Parathyroid adenoma (tissue), 2 donors: Measurements from ENCODE around the gene RPS29.

Experiments
- H2AFZ ChIP-seq: fragments of 300-600 bp; sonication (generic); one replicate; pipeline ENCODE4 v1.7.0; 2017; ENCODE audit warnings: antibody characterized with exemption, mild to moderate bottlenecking
- H3K27ac ChIP-seq: fragments of 300-600 bp; sonication (generic); one replicate; pipeline ENCODE4 v1.7.0; 2017
- H3K27me3 ChIP-seq: fragments of 300-600 bp; sonication (generic); one replicate; pipeline ENCODE4 v1.7.0; 2017; ENCODE audit warnings: low read length; ENCODE audit not compliant: control insufficient read depth, insufficient read depth
- H3K36me3 ChIP-seq: fragments of 300-600 bp; sonication (generic); one replicate; pipeline ENCODE4 v1.7.0; 2017; ENCODE audit warnings: low read length; ENCODE audit not compliant: control insufficient read depth, insufficient read depth
- H3K4me1 ChIP-seq: fragments of 300-600 bp; sonication (generic); one replicate; pipeline ENCODE4 v1.7.0; 2017; ENCODE audit warnings: control low read depth
- H3K4me2 ChIP-seq: fragments of 300-600 bp; sonication (generic); one replicate; pipeline ENCODE4 v1.7.0; 2017; ENCODE audit warnings: low read length
- H3K4me3 ChIP-seq: fragments of 300-600 bp; sonication (generic); one replicate; pipeline ENCODE4 v1.7.0; 2017; ENCODE audit warnings: low read depth, low read length
- H3K79me2 ChIP-seq: fragments of 300-600 bp; sonication (generic); one replicate; pipeline ENCODE4 v1.7.0; 2017; ENCODE audit warnings: control low read depth
- H3K9ac ChIP-seq: fragments of 300-600 bp; sonication (generic); one replicate; pipeline ENCODE4 v1.7.0; 2017; ENCODE audit warnings: mild to moderate bottlenecking
- H3K9me3 ChIP-seq: fragments of 300-600 bp; sonication (generic); one replicate; pipeline ENCODE4 v1.7.0; 2017; ENCODE audit warnings: low read length; ENCODE audit not compliant: control insufficient read depth
- CTCF ChIP-seq: fragments of 300-600 bp; sonication (generic); IDR thresholded peaks from one replicate; pipeline ENCODE4 v1.7.0; 2017; ENCODE audit warnings: antibody characterized with exemption, mild to moderate bottlenecking
- donor health status: primary hyperparathyroidism.

Gene RPS29

DNA sequence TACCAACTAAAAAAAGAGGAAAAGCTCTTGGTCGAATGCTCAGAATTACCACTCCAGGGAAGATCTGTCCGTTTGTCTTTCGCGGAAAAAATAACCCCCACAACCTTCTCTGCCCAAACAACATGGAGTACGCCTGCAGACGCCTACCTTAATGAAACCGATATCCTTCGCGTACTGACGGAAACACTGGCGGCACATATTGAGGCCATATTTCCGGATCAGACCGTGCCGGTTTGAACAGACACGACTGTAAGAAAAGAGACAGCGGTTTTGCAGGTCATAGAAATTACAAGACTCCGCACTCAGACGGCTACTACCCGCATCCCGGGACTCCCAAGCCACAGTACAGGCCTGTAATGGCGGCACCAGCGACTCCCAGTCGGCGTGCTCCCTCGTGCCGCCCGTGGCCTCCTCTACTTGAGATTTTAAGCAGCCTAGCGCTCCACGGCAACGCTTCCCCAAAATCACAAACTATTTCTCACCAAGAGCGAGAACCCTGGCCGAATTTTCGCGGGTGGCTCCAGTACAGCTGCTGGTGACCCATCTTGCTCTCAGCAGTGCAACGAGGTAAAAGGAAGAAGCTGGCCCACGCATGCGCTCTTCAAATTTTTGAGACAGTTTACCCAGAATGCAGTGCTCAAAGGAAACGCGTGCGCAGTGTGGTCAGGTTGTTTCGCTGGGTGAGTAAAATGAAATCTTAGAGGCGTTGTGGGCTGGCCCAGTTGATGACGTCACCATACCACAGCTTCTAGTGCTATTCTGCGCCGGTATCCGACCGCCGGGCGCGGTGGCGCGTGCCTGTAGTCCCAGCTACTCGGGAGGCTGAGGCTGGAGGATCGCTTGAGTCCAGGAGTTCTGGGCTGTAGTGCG, at the start of gene RPS29:
Gene RPS29 (minus strand): TSS at position 578 of the 870 bp plus-strand sequence. CDS start 34 bp downstream, at position 544.
- Histone ChIP-seq H3K9ac (peak within 1 kb of the TSS; percentile 22), H3K4me2 (peak within 1 kb of the TSS; percentile 79), H3K9me3 (no peaks in the 10 kb centered on the region), H3K36me3 (no peaks in the 10 kb centered on the region), H3K79me2 (peaks cover 29% of the 10 kb centered on the region), H3K27me3 (no peaks in the 10 kb centered on the region), H3K4me3 (peak within 1 kb of the TSS; percentile 97), H2AFZ (peak within 1 kb of the TSS; percentile 76), H3K27ac (peak within 1 kb of the TSS; percentile 90), H3K4me1 (peaks cover 3% of the 10 kb centered on the region)
- TF ChIP-seq CTCF = no peak

- Histone ChIP-seq H3K79me2 (peaks cover 9% of the 10 kb centered on the region), H3K9ac (peak within 1 kb of the TSS; percentile 85), H3K4me3 (peak within 1 kb of the TSS; percentile 82), H3K4me2 (peak within 1 kb of the TSS; percentile 98), H2AFZ (peak within 1 kb of the TSS; percentile 100), H3K36me3 (no peaks in the 10 kb centered on the region), H3K9me3 (no peaks in the 10 kb centered on the region), H3K27ac (peak within 1 kb of the TSS; percentile 97), H3K4me1 (peaks cover 3% of the 10 kb centered on the region), H3K27me3 (no peaks in the 10 kb centered on the region)
- TF ChIP-seq CTCF = no peak
Observed at GRCh38 chr14:49634547-49635334, 48.6 kb upstream of the RPS29 start, which contains the start of gene DNAAF2. DNAAF2 (minus strand) TSS chr14:49635244; CDS start chr14:49635149, 95 bp downstream.

- H3K27ac ChIP-seq = peak overlapping the region; percentile 97
- peak overlapping the region; percentile 98 for H3K4me2 ChIP-seq
- peaks cover 6% of the 10 kb centered on the region for H3K79me2 ChIP-seq
- H3K4me3 ChIP-seq = peak overlapping the region; percentile 82
- H3K36me3 ChIP-seq = no peaks in the 10 kb centered on the region
- H3K27me3 ChIP-seq = no peaks in the 10 kb centered on the region
- peak overlapping the region; percentile 100 for H2AFZ ChIP-seq
- H3K9me3 ChIP-seq = no peaks in the 10 kb centered on the region
- peaks cover 3% of the 10 kb centered on the region for H3K4me1 ChIP-seq
- TF ChIP-seq CTCF = peak; percentile 91
- peak overlapping the region; percentile 85 for H3K9ac ChIP-seq
Observed at GRCh38 chr14:49633640-49634546, 47.7 kb upstream of the RPS29 start.

DNA sequence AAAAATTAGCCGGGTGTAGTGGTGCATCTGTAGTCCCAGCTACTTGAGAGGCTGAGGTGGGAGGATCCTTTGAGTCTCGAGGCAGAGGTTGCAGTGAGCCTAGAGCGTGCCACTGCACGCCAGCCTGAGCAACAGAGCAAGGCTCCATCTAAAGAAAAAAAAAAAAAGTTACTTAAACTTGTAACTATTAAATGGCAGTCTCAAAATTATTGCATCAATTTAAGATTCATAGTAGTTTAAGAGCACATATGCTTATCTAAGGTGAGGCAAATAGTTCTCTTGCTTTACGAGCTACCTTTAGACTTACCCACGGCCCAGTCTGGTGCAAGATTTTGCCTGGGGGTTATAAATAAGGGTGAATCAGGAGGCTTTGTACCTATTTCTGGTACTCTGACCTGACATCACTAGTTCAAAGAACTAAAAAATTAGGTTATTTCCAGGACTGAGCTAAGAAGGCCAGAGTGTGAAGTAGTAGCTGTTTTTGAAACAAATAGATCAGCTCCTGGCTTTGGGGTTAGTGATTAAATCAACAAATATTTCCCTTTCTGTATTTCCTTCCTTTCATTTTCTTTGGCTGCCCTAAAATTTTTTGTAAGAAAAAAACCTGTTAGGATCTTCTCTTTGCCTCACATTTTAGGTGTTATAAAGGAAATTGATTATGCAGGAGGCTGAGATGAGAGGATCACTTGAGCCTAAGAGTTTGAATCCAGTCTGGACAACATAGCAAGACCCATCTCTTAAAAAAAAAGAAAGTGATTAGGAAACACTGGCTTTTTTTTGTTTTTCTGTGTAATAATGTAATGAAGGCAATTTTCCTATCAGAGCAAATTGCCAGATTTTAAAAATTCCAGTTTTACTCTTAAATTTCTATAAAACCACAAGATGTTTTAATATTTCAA, 38.0 kb upstream of the RPS29 start:
- H3K9ac ChIP-seq = no peak overlapping the region

More for the DNA sequence above, 38.0 kb upstream of the RPS29 start:
- no peaks in the 10 kb centered on the region for H3K27me3 ChIP-seq
- H3K27ac ChIP-seq = peak overlapping the region; percentile 8
- peaks cover 11% of the 10 kb centered on the region for H3K4me1 ChIP-seq
- H3K79me2 ChIP-seq = peaks cover 9% of the 10 kb centered on the region
- H3K36me3 ChIP-seq = no peaks in the 10 kb centered on the region
- H3K4me2 ChIP-seq = no peak overlapping the region
- no peak for TF ChIP-seq CTCF
- H3K9me3 ChIP-seq = no peaks in the 10 kb centered on the region
- no peak overlapping the region for H2AFZ ChIP-seq
- H3K4me3 ChIP-seq = no peak overlapping the region
